Hypothalamus (tissue), 51 donors: ENCODE data around the gene PLCL2.

Source experiments
- DNase-seq, 51 donors: peaks; one replicate each; lab custom pipeline; 2025; lab: John Stamatoyannopoulos, UW

The PLCL2 gene

GRCh38 chr3:16911916-16912315 lies 27.2 kb downstream of the PLCL2 start:
- no peak for DNase-seq

- DNase-seq, result no peak
These were observed 27.9 kb downstream of the PLCL2 start for GRCh38 chr3:16912400-16913263.

DNA sequence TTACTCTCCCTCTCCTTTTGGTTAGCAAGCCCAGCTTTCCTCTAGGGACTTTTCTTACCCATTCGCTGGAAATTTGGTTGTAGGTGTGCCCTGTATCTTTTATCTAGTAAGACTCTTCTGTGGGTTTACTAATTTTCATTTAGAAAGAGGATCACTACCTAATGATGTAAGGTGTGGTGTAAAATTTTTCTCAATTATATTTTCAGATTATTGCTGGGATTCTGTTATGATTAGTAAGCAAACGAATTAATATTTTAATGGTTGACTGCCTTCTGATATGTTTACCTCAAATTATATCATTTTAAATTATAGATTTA lies 28.5 kb downstream of the PLCL2 start:
- DNase-seq, result no peak

GRCh38 chr3:16916840-16917239 lies 32.1 kb downstream of the PLCL2 start:
- no peak for DNase-seq

GRCh38 chr3:16917256-16917935 lies 32.6 kb downstream of the PLCL2 start:
- DNase-seq, result no peak

GRCh38 chr3:16917980-16918682 lies 33.4 kb downstream of the PLCL2 start:
- no peak for DNase-seq

- no peak for DNase-seq
These were observed 33.9 kb downstream of the PLCL2 start for GRCh38 chr3:16918683-16919025.

- DNase-seq, result no peak
These were observed 38.4 kb downstream of the PLCL2 start for GRCh38 chr3:16923112-16923511.

DNA sequence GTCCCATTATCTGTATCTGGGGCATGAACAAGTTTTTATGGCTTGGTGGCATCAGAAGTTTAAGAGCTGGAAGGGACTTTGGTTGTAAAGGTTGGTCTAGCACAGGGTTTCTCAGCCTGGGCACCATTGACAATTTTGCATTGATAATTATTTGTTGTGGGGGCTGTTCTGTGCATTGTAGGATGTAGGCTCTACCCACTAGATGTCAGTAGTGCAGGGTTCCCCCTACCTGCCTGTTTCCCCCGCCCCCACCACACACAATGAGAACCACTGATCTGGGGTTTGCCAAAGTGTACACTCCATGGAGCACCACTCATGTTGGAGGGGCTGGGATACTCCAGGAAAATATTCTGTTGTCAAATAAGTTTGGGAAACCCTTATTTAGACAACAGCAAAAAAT lies 42.7 kb downstream of the PLCL2 start:
- DNase-seq, result no peak

DNA sequence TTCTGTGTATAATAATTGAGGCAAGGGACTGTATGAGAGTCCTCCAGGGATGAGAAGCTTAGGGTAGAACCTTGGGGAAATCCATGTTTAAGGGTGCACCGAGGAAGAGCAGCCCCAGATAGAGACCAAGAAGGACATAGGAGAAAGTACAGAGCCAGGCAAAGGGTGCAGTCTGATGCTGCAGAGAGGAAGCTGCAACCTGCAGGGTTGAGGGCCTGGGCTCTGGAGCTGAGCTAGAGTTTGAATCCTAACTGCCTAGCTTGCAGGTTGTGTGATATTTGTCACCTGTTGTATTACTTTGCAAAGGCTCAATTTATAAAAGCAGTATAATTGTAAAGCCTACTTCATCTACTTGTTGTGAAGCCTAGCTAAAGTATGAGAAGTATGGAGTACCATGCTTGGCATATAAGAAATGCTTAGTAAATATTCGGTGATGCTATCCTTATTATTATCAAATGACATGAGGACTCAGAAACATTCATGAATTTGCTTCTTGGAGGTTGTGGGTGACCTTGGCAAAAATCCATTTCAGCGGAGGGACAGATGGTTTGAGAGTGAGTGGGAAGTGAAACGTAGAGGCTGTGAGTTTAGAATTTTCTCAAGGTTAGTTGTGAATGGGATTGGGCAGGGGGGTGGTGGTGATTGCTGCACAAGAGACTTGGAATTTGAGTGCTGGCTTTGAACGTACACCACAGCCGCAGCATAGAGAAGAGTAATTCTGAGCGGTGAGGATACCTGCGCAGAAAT lies 43.8 kb downstream of the PLCL2 start:
- no peak for DNase-seq

- no peak for DNase-seq
These were observed 44.6 kb downstream of the PLCL2 start for GRCh38 chr3:16929311-16929710.

DNA sequence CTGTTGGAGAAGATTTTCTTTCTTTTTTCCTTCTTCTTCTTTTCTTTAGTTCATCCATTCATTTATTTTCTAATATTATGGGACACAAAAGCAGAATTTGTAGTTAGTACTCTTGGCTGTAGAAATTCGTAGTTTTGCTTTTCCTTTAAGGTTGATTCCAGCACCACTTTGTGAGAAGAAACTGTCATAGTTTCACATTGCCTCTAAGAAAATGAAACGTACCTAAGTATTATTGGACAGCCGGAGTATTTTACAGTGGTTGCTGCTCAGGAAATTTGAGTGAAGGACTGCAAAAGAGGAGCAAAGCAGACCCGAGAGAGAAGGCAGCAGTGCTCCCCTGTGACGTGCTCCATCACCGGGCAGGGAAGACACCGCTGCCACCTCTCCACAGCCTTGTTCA lies 48.1 kb downstream of the PLCL2 start:
- DNase-seq, result no peak

DNA sequence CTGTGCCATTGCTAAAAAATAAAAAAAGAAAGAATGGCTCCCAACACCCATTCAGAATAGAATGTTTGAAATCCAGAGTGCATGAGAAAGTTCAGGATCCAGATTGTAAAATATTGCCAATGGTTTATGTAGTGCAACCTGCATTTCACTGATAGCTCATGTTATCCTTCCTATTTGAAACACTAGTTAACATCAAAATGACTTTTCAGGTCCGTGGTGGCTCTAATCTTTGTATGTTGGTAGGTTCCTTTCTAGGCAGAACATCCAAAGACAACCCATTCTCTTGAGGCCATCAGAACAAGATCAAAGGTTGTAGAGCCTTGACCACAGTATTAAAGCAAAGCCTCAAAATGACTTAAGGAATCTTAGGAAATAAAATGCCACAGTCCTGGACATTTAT lies 51.0 kb downstream of the PLCL2 start:
- no peak for DNase-seq

DNA sequence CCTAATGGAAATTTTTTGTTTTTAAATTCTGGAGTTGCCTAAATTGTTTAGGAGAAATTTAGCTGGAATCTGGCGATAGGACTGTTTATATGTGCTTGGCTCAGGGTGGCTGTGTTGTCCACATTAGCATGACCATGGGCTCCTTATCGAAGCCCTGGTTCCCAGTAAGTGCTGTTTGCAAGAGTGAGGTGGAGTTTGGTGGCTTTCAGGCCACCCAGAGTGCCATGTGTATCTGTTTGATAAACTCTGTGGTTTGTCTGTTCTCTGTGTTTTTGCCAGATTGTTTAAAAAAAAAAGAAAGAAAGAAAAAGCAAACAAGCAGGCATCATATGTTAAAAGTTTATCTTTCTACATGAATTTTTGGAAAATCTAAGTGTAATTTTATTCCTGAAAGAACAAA lies 51.5 kb downstream of the PLCL2 start:
- no peak for DNase-seq

DNA sequence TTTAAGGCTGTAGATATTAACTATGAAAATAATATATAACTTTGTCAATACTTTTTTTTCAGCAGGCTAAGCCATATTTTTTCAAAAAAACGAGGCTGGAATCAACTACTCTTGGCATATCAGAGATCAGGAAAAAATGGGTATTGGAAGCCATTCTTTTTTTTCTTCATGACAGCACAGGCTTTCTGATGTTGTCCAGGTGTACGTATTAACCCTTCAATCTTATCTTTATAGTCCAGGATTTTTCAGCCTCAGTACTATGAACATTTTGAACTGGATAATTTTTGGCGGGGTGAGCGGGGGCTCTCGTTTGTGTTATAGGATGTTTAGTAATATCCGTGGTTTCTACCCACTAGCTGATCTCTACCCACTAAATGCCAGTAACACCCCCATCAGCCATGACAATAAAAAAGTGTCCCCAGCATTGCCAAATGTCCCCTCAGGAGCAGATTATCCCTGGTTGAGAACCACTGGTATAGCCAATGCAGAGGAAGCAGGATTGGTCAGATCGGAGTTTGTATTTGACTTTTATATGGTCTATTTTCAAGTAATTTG lies 52.0 kb downstream of the PLCL2 start:
- no peak for DNase-seq

DNA sequence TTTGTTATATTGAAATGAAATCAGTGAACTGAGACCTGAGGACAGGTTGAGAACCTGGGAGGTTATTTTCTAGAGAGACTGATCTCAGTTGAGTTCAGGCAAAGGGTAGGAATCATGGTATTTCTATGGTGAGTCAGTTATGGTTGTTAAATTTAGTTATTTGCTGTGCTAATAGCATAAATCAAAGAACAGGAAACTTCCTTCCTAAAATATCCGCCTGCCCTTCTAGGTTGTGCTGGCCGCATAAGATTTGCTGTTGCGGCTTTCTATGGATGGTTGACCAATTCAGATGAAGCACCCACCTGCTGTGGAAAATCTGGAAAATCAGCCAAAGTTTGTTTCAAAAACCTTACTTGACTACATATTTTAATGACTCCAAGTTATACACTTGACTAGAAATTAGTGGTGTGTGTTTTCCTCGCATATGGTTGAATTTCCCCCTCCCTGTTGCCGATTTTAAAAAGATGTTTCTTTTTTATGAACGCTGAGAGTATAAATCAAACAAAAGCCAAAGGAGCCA lies 52.6 kb downstream of the PLCL2 start:
- DNase-seq, result no peak

GRCh38 chr3:16940769-16941700 lies 56.3 kb downstream of the PLCL2 start:
- peak in 1 of 51 donors; percentile 42 for DNase-seq

DNA sequence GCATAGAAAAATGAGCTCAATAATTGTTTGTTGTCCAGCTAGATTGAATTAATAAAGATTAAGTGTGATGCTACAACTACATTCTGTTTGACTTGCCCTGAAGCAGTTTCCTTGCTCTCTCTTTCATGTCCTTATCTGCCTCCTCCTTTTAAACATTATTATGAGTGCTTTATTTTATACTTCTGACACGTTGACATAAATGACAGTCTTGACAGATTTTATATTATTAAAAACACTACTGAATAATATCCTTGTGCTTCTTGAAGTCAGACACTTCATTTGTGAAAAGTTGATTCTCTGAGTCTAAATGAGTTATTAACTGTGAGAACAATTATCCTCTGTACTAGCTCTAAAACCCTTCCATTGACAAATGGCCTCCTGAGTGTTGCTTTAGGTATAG lies 58.2 kb downstream of the PLCL2 start:
- DNase-seq, result no peak

- no peak for DNase-seq
These were observed 59.1 kb downstream of the PLCL2 start for GRCh38 chr3:16943857-16944256.

DNA sequence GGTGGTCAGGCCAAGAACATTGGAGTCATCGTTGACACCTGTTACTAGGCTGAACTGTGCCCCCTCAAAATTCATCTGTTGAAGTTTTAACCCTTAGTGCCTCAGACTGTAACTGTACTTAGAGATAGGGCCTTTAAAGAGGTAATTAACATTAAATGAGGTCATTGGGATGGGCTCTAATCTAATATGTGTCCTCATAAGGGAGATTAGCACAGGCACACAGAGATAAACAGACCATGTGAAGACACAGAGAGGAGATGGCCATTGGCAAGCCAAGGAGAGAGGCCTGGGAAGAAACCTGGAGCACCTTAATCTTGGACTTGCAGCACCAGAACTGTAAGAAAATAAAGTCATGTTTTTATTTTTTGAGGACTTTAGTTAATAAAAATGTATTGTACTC lies 59.6 kb downstream of the PLCL2 start:
- no peak for DNase-seq
